ENCODE results near the gene NDUFAF3.

The NDUFAF3 gene

DNA sequence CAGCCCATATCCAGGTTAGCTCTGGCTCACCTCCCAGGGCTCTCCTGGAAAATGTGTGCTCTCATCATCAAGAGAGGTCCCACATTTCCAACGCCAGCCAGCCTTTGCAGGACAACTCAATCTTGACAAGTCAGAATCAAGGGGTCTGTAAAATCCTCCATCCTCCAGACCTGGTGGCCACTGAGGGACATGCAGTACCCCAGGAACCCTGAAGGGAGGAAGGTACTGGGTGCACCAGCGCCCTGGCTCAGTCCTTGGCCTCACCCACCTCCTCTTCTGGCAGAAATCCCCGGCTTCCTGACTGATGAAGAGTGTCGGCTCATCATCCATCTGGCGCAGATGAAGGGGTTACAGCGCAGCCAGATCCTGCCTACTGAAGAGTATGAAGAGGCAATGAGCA, 20.8 kb upstream of the NDUFAF3 start:
- no peak for DNase-seq (ENCODE audit: low read depth)
- TF ChIP-seq, protein P1, sequence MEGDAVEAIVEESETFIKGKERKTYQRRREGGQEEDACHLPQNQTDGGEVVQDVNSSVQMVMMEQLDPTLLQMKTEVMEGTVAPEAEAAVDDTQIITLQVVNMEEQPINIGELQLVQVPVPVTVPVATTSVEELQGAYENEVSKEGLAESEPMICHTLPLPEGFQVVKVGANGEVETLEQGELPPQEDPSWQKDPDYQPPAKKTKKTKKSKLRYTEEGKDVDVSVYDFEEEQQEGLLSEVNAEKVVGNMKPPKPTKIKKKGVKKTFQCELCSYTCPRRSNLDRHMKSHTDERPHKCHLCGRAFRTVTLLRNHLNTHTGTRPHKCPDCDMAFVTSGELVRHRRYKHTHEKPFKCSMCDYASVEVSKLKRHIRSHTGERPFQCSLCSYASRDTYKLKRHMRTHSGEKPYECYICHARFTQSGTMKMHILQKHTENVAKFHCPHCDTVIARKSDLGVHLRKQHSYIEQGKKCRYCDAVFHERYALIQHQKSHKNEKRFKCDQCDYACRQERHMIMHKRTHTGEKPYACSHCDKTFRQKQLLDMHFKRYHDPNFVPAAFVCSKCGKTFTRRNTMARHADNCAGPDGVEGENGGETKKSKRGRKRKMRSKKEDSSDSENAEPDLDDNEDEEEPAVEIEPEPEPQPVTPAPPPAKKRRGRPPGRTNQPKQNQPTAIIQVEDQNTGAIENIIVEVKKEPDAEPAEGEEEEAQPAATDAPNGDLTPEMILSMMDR (conservative IDR thresholded peaks at IDR 0.05; ENCODE audit: control insufficient read depth, insufficient read depth, low read depth, low read length), result no peak
- H3K4me3 ChIP-seq (ENCODE audit: control insufficient read depth, low read depth, low read length), result no peak overlapping the region

DNA sequence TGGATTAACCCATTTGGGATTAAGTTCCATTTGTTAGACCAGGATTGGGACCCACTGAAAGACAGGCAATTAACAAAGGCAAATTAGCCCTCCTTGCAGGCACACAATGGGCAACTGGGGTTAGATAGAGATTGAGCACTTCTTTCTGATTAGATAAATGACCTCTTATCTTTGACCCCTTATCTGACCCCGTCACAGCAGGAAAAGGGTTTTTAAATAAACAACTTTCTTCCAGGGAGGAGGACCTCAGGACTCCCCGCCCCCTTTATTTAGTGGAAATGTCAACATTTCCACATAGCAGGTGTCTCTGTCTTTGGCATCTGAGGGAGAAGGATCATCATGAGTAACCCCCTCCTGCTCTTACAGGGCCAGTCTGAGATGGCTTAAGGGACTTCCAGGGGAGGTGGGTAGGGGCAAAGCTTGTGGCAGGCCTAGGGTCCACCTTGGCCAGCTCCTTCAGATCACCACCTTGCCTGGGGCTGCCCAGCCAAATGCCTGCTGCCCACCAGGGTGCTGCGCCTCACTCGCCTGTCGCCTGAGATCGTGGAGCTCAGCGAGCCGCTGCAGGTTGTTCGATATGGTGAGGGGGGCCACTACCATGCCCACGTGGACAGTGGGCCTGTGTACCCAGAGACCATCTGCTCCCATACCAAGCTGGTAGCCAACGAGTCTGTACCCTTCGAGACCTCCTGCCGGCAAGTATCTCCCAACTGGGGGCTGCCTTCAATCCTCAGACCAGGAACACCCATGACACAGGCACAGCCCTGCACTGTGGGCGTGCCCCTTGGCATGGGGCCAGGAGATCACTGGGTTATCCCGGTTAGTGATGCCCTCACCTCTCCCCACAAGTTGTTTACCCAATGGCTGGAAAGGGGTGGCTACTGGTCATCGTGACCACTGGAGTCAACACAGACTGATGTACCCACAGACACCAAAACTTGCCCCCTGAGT, 17.3 kb upstream of the NDUFAF3 start:
- no peak overlapping the region for H3K4me3 ChIP-seq (ENCODE audit: control insufficient read depth, low read depth, low read length)
- no peak for DNase-seq (ENCODE audit: low read depth)
- TF ChIP-seq, protein P1 (conservative IDR thresholded peaks at IDR 0.05; ENCODE audit: control insufficient read depth, insufficient read depth, low read depth, low read length), result no peak

DNA sequence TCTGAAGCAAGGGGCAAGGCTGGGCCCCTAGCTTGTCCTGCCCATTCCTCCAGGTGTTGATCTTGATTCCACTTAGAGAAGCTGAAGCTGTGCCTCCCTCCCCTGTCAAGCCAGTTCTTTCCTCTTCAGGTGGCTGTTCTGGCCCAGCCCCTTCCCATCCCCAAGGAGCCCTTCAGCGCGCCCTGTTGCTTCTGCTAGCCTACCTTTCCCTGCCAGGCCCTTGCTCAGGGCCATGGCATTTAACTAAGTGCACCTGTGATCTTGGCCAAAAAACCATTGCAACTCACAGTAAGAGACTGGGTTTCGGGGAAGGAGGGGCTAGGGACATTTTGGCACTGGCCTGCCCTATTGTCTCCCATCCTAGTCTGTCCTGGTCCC, 16.6 kb upstream of the NDUFAF3 start:
- no peak for DNase-seq (ENCODE audit: low read depth)
- no peak overlapping the region for H3K4me3 ChIP-seq (ENCODE audit: control insufficient read depth, low read depth, low read length)
- TF ChIP-seq, protein P1 (conservative IDR thresholded peaks at IDR 0.05; ENCODE audit: control insufficient read depth, insufficient read depth, low read depth, low read length), result no peak

DNA sequence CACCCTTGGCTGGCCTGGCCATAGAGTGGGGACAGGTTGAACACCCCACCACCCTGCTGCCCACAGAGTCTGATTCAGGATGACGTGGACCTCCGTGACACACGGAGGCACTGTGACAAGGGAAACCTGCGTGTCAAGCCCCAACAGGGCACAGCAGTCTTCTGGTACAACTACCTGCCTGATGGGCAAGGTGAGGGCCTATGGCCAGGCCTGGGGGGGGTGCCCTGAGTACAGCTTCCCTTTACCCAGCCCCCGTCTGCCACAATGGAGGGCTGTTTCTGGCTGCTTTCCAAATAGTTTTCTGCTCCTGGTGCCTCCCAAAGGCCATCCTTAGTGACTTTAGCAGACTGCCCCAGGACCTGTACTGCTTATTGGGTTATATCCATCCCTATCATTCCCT, 15.9 kb upstream of the NDUFAF3 start:
- TF ChIP-seq, protein P1 (conservative IDR thresholded peaks at IDR 0.05; ENCODE audit: control insufficient read depth, insufficient read depth, low read depth, low read length), result no peak
- DNase-seq (ENCODE audit: low read depth), result no peak
- no peak overlapping the region for H3K4me3 ChIP-seq (ENCODE audit: control insufficient read depth, low read depth, low read length)

DNA sequence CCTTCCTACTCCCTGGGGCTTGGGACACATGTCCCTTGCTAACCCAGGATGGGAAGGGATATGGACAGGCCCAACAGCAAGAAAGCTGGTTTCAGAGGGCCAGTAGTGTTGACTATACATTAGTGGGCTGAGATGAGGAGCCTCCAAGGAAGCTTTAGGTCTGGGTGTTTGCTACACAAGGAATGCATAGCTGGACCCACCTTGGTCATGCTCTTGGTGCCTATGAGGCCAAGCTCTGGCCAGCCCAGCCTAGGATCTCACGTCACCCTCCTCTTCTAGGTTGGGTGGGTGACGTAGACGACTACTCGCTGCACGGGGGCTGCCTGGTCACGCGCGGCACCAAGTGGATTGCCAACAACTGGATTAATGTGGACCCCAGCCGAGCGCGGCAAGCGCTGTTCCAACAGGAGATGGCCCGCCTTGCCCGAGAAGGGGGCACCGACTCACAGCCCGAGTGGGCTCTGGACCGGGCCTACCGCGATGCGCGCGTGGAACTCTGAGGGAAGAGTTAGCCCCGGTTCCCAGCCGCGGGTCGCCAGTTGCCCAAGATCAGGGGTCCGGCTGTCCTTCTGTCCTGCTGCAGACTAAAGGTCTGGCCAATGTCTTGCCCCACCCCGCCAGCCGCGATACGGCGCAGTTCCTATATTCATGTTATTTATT, 15.4 kb upstream of the NDUFAF3 start:
- peak; percentile 51 for DNase-seq (ENCODE audit: low read depth)
- TF ChIP-seq, protein P1 (conservative IDR thresholded peaks at IDR 0.05; ENCODE audit: control insufficient read depth, insufficient read depth, low read depth, low read length), result no peak
- peak overlapping the region; percentile 65 for H3K4me3 ChIP-seq (ENCODE audit: control insufficient read depth, low read depth, low read length)

DNA sequence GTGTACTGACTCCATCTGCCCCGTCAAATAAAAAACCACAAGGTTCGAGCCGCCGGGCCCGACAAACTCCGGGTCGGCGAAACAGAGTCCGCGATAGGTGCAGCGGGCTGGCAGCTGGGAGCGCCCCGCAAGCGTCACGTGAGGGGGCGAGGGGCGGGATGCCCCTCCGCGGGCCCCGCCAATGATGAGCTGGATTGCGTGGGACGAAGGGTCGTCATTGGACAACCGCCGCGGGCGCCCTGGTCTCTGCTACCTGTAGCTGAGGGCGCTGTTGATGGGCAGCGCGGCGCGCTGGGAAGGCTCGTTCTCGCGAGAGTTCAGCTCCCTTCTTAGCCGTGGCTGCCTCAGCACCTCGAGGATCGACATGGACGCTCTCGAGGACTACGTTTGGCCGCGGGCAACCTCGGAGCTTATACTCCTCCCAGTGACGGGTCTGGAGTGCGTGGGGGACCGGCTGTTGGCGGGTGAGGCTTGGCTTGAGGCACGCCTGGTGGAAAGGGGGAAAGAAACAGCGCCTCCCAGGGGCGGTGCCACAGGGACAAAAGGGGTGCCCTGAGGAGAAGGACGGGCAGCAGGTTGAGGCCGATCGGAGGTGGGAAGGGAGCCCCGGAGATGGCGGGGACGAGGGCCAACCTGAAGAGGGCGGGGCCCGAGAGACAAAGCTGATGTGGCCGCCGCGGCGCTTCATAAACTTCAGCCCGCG, 14.7 kb upstream of the NDUFAF3 start, which contains the start of gene WDR6:
TSS of gene WDR6 (plus strand) at position 324 of the 703 bp plus-strand sequence. CDS start at position 365, 41 bp downstream.
- TF ChIP-seq, protein P1 (conservative IDR thresholded peaks at IDR 0.05; ENCODE audit: control insufficient read depth, insufficient read depth, low read depth, low read length), result peak; percentile 29
- peak; percentile 93 for DNase-seq (ENCODE audit: low read depth)
- peak within 1 kb of the TSS; percentile 65 for H3K4me3 ChIP-seq (ENCODE audit: control insufficient read depth, low read depth, low read length)

Measured in fibroblast of mammary gland (primary cell).